NB4 (cell line): ENCODE results near the gene BMPR1B.

Experiments used
- MYC ChIP-seq: IDR thresholded peaks from 2 replicates; pipeline ENCODE4 v1.6.1; 2011; ENCODE audit warnings: low read depth, low read length
- POLR2A ChIP-seq: IDR thresholded peaks from 2 replicates; pipeline ENCODE4 v1.6.1; 2011; ENCODE audit warnings: mild to moderate bottlenecking; ENCODE audit not compliant: insufficient read length; ENCODE audit errors: extremely low read depth
- TF ChIP-seq, protein P1 (sequence below): IDR thresholded peaks from one replicate; pipeline ENCODE4 v1.5.1; 2012; ENCODE audit warnings: low read depth, low read length
- TF ChIP-seq, protein P2 (sequence below): IDR thresholded peaks from 2 replicates; pipeline ENCODE4 v1.6.1; 2011; ENCODE audit warnings: low read depth, low read length

DNA sequence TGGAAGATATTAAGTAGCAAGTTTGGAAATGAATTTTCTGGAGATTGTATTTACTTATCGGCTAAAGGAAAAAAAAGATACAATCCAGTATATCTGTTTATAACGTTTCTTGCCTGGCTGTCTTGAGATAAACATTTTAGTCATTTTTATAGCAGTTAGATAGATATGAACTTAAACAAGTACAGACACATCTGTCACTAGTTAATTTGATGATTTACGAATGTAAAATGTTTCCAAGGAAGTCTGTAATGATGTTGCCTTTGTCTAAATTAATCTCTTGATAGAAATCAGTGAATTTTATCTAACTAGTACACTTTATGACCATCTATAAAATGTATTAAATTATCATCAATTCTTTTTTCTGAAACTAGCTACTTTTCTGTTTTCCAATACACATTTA is 5.7 kb downstream of the BMPR1B start:
- TF ChIP-seq, protein P1, sequence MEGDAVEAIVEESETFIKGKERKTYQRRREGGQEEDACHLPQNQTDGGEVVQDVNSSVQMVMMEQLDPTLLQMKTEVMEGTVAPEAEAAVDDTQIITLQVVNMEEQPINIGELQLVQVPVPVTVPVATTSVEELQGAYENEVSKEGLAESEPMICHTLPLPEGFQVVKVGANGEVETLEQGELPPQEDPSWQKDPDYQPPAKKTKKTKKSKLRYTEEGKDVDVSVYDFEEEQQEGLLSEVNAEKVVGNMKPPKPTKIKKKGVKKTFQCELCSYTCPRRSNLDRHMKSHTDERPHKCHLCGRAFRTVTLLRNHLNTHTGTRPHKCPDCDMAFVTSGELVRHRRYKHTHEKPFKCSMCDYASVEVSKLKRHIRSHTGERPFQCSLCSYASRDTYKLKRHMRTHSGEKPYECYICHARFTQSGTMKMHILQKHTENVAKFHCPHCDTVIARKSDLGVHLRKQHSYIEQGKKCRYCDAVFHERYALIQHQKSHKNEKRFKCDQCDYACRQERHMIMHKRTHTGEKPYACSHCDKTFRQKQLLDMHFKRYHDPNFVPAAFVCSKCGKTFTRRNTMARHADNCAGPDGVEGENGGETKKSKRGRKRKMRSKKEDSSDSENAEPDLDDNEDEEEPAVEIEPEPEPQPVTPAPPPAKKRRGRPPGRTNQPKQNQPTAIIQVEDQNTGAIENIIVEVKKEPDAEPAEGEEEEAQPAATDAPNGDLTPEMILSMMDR = no peak
- TF ChIP-seq POLR2A = no peak
- TF ChIP-seq, protein P2, sequence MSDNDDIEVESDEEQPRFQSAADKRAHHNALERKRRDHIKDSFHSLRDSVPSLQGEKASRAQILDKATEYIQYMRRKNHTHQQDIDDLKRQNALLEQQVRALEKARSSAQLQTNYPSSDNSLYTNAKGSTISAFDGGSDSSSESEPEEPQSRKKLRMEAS = no peak
- no peak for TF ChIP-seq MYC
